SKM-1 treated with dmso at 0.1 percent for 144 hours (cell line): Measurements from ENCODE around the gene KNG1.
"Not testable (repeated sequence)": the region's sequence is repeated elsewhere in the genome, so short reads cannot be mapped to it uniquely, and the experiment has no call there.

Experiments used
- DNase-seq: peaks from one replicate; lab custom pipeline; 2025; ENCODE audit not compliant: unreplicated experiment; lab: John Stamatoyannopoulos, UW

KNG1 gene

DNA sequence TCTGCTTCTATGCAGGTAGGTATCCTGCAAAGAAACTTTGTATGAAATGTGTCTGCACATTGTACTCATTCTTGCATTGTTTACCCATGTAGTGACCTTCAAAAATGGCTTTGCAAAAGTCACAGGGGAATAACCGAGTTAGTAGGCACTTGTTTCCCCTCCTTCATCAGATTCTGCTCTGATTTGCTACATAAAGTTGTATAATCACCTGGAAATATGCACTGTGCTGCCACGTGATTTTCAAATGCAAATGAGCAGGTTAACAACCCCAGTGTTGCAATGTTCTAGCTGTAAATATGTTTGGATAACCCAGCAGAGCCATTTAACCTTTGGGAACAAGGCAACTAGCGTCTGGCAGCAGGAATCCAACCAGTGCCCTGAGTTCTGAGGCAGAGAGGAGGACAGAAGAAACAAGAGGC is at the start of gene KNG1:
Gene KNG1 (plus strand): TSS at position 321 of the 419 bp plus-strand sequence. CDS start 184 bp downstream, outside the sequence.
- no peak for DNase-seq

DNA sequence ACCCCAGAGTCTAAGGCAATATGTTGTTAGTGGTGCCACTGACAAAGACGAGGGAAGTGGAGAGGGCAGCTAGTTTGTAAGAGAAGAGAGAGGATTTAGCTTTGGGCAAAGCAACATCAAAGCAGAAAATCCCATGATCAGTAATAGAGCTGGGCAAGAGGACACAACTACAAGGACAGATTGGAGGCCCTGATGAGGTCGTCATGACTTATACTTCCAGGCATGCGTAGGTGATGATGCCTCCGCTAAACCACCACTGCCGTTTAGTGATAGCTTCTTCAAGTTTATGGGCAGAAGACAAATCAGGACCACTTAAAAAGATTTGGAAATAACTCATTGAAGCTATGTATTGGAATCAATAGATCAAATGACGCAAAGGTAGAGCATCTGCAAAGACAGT is 48.7 kb upstream of the KNG1 start:
- DNase-seq, result no peak

DNA sequence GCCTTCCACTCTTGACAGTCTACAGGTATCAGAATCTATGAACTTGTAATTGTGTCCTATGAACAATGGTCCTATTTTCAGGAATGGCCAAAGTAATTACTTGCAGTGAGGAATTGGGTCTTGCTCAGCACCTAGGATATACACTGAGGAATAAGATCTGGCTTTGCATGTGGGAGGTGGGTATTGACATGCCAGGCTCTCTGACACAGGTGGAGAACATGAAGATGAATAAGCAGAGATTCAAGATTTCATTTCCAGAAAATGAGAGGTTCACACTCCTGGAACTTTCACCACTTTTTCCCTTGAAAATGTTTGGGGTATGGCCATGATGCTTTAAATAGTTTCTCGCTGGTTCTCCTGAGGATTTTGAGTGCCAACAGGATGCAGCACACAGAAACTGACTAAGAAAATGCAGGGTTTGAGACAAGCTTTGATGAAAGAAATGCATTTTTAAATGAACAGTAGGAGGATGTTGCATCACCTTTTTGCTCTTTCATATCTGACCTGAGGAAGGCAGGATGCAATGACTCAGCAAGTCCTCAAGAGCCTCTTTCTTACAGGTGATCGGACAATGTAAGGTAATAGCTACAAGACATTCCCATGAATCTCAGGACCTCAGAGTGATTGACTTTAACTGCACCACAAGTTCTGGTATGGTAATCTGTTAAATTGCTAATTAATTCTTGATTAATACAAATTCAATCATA is 47.6 kb upstream of the KNG1 start:
- no peak for DNase-seq

DNA sequence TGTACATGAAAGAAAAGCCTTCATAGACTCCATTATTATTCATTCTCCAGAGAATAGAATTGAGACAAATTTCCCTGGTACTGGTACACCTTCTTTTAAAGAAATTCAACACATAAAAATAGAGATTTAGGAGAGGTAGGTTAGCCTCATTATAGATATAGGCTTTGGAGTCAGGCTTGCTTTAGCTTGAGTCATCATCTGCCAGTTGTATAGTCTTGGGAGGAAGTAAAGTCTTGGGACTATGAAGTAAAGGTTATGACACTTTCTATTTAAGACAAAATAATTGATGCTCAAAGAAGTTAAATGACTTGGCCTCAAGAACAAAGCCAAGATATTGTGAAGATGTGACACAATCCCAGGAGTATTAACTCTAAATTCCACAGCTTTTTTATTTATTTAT is 47.0 kb upstream of the KNG1 start:
- no peak for DNase-seq

DNA sequence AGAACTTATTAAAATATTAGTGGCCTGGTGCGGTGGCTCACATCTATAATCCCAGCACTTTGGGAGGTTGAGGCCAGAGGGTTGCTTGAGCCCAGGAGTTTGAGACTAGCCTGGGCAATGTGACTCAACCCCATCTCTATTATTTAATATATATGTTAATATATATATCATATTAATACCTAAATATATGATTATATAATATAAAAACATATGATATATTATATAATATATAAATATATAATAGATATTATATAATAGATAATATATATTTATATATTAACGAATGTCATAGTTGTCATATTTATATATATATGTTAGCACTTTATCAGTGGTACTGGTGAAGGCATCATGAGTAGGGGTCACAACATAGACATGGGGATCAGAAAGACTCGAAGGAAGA is 46.1 kb upstream of the KNG1 start:
- no peak for DNase-seq

DNA sequence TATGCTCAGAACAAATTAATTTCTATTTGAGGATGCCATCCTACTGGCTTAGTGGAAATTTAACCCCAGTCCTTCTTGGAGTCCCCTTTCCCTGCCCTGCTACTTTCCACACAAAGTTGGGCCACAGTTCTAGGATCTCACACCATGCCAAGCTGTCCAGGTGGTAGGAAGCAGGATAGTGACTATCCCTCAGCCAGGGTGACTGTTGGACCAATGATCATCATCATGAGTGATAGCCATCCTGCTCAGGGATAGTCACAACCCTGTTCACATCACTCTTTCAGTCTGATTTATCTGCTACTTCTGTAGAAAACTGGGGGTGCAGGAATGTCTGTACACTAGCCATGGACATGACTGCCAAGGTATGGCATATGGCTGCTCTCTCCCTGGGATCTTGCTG is 38.6 kb upstream of the KNG1 start:
- DNase-seq, result no peak

DNA sequence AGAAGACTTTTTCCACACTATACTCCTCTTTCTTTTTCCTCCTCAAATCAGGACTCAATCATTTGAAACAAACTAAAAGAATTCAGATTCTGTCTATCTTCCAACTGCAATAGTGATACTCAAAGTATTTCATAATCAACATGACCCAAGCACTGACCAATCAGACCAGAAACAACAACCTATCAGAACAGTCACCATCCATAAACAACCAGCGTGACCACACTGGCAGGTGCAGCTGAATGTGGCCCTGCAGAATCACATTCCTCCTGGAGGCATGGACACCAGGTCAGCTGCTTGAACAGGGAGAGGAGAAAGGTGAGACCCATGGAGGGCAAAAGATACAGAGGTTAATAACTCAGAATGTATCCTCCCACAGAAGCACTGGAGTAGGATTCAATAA is 38.0 kb upstream of the KNG1 start:
- DNase-seq, result no peak

DNA sequence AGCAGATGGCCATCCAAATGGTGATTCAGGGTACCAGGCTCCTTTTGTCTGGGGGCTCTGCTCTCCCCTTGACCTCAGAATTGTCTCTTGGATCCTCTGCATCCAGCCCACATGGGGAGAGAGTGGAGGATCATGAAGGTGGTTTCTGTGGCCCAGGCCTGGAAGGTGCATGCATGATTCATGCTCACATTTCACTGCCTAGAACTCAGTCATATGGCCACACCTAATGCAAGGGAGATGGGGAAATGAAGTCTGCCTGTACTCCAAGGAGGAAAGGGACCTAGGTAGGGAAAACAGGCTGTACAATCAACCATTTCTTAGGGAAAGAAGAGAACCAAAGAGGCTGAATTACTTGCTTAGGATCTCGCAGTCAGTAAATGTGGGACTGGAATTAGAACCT is 36.3 kb upstream of the KNG1 start:
- DNase-seq, result no peak

DNA sequence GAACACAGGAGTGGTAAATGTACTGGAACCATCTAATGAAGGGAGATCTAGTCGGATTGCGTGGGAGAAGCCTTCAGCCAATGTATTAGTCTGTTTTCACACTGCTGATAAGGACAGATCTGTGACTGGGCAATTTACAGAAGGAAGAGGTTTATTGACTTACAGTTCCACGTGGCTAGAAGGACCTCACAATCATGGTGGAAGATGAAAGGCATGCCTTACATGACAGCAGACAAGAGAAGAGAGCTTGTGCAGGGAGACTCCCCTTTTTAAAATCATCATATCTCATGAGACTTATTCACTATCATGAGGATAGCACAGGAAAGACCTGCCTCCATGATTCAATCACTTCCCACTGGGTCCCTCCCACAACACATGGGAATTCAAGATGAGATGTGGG is 34.3 kb upstream of the KNG1 start:
- DNase-seq, result no peak

DNA sequence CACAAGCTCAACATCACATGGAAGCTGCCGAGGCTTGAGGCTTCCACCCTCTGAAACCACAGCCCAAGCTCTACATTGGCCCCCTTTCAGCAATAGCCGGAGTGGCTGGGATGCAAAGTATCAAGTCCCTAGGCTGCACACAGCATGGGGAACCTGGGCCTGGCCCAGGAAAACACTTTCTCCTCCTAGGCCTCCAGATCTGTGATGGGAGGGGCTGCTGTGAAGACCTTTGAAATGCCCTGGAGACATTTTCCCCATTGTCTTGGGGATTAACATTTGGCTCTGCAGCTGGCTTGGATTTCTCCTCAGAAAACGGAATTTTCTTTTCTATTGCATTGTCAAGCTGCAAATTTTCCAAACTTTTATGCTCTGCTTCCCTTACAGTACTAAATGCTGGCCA is 33.2 kb upstream of the KNG1 start:
- DNase-seq, result no peak

DNA sequence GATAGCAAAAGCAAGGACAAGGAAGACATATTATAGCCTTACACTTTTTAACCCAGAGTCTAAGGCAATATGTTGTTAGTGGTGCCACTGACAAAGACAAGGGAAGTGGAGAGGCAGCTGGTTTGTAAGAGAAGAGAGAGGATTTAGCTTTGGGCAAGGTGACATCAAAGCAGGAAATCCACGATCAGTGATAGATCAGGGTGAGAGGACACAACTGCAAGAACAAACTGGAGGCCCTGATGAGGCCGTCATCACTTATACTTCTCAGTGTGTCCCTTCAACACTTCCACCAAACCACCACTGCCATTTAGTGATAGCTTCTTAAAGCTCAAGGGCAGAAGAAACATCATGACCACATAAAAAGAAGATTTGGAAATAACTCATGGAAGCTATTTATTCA is 30.7 kb upstream of the KNG1 start:
- DNase-seq, result not testable (repeated sequence)

DNA sequence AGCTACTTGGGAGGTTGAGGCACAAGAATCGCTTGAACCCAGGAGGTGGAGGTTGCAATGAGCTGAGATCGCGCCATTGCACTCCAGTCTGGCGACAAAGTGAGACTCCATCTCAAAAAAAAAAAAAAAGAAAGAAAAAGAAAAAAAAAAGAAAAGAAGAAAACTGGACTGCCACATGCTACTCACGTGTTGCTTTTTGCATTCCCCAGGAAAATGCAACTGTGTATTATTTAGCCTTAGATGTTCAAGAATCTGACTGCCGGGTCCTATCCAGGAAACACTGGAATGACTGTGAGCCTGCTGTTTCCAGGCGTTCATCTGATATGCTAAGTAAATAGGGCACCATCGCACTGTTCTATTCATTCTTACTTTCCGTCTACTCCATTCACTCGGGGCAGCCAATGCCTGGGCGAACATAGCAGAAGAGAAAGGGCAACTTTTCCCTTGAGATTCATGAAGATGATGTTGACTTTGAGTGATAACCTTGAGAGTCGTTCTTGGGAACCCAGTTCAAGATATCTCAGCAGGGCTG is 30.0 kb upstream of the KNG1 start:
- no peak for DNase-seq

DNA sequence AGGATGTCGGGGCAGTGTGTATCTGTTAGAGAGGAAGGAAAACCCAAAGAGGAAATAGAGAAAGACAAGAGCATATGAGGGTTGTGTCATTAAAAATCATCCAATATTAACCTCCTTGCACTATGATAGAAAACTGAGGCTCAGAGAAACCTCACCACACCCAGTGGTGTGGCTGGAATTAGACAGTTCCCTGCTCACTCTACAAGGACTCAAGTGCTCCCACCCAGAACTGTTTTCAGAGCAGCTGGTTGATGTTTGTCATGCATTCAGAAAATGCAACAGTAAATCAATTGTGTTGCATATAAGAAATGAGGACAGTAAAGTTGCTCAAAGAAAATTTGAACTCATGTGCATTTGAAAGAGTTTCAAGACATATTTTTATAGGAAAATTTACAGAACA is 26.9 kb upstream of the KNG1 start:
- not testable (repeated sequence) for DNase-seq

DNA sequence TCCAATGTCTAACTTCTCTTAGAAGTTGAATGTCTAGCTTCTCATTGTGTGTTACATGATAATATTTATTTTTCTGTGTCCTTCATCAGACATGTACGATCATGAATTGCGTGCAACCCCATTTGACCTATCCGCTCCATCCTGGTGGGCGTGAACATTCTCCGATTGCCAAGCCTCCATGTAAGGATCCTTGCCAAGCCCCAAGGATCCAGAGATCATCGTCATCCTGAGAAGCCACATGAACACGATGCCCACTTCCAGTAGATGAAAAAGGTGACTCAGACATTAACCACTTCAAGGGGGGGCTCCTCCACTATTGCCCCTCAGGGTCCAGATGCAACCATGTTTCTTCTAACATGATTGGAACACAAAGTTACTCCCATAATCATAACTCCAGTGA is 25.5 kb upstream of the KNG1 start:
- no peak for DNase-seq

DNA sequence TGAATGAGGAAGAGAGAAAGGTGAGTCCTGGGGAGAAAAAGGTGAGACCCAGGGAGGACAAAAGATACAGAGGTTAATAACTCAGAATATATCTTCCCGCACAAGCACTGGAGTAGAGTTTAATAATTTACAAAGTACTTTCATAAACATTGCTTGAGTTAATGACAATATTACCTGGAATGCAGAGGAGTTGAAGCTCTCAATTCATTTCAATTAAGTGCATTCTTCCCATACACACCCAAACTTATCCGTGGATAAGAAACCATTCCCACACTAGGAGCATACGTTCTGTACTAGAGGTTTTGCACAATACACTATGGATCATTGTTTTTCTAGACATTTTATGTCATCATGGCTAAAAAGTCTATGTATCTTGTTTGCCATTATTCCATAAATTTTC is 23.3 kb upstream of the KNG1 start:
- no peak for DNase-seq

DNA sequence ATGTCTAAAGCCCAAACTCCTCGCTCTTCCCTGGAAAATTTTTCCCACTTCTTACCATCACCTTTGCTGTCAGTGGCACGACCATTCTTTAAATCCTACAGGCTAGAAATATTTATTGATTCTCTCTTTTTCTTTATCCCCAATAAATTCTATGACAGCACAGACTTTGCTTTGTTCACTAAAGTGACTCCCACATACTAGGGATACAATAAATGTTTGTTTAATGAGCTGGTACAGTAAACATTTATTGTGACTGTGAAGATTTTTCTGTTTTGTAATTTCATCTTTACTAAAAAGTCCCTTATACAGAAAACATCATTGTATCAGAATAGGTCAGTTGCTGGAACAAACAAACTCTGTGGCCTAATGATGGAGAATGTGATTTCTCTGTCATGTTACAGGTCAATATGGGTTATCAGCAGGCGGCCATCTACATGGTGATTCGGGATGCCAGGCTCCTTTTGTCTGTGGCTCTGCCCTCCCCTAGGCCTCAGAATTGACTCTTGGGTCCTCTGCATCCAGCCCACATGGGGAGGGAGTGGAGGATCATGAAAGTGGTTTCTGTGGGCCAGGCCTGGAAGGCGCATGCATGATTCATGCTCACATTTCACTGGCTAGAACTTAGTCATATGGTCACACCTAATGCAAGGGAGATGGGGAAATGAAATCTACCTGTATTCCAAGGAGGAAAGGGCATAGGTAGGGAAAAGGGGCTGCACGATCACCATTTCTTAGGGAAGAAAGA is 22.7 kb upstream of the KNG1 start:
- no peak for DNase-seq

DNA sequence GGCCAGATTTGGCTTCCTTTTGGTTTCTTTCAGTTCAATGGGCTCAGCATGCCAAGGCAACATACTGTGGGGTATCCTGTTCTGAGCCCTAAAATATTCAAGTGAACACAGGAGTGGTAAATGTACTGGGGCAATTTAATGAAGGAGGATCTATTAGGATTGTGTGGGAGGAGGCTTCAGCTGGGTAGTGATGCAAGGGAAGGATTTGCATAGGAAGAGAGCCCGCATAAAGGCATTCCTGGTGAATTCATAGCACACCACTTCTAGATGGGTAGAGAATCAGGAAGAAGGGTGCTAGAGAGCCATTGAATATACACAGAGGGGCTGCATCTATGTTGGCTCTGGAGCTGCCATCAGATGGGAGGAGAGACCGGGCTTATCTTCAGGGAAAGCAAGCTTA is 20.6 kb upstream of the KNG1 start:
- no peak for DNase-seq

DNA sequence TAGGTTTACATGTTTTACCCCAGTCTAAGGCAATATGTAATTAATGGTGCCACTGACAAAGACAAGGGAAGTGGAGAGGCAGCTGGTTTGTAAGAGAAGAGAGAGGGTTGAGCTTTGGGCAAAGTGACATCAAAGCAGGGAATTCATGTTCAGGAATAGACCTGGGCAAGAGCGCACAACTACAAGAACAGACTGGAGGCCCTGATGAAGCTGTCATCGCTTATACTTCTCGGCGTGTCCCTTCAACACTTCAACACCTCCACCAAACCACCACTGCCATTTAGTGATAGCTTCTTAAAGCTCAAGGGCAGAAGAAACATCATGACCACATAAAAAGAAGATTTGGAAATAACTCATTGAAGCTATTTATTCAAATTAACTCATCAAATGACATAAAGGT is 19.6 kb upstream of the KNG1 start:
- no peak for DNase-seq

DNA sequence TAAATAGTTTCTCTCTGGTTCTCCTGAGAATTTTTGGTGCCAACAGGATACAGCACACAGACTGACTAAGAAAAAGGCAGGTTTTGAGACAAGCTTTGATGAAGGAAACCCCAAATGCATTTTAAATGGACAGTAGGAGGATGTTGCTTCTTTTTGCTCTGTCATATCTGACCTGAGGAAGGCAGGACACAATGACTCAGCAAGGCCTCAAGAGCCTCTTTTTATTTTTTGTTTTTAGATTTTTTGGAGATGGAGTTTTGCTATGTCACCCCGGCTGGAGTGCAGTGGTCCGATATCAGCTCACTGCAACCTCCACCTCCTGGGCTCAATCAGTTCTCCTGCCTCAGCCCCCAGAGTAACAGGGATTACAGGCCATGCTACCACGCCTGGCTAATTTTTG is 16.9 kb upstream of the KNG1 start:
- DNase-seq, result no peak

DNA sequence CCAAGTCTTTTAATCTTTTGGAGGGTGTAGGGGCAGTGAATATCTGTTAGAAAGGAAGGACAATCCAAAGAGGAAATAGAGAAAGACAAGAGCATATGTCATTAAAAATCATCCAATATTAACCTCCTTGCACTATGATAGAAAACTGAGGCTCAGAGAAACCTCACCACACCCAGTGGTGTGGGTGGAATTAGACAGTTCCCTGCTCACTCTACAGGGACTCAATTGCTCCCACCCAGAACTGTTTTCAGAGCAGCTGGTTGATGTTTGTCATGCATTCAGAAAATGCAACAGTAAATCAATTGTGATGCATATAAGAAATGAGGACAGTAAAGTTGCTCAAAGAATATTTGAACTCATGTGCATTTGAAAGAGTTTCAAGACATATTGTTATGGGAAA is 14.7 kb upstream of the KNG1 start:
- not testable (repeated sequence) for DNase-seq

DNA sequence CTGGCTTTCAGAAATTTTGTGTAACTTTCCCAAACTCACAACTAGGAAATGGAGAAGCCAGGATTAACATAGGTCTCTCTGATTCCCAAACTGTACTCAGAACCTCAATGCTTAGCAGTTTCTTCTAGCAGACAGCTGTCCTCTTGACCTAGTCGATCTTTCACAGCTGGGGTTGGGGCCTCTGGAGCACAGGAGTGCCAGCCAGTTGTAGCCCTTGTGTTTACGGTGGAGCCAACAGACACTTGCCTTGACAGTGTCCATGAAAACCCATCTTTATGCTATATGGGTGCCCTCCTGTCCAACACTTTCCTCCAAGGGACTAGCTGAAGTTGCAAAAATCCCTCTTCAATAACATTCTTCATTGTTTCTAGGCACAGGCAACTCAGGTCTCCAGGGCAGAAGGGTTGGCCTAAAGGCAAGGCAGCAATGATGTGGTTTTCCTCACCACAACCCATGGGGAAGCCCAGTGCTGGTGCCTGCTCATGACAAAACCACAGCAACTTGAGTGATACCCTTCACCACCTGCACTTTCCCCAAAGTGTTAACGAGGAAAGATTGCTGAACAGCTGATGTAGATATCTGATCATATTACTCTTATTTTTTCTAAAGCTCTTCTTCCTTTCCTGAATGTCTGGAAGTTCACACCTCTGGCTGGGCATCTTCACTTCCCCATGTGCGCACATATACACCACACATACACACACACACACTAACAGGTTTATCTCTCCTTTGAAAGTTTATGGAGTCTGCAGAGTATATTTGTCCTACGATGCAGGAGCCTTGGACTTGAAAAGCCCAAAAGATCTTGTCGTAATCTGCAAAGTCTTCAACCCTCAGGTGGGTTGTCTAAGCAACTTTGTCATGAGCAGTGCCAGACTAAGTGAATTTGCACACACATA is 11.0 kb upstream of the KNG1 start:
- DNase-seq, result peak; percentile 32
